SK-N-SH treated with all-trans-retinoic acid at 6 μM for 48 hours (cell line): ENCODE results near the gene DVL1.

Source experiments
- ATAC-seq: fragments of 200-7000 bp; cut with Tn5 transposase; 3 replicates; pipeline ENCODE4 v1.9.1; 2020; ENCODE audit warnings: mild to moderate bottlenecking, moderate library complexity
- ARNTL ChIP-seq: fragments of 450-650 bp; formaldehyde crosslinking; IDR thresholded peaks from 2 replicates; pipeline ENCODE4 v1.5.0; 2020; ENCODE audit warnings: low read depth, mild to moderate bottlenecking, moderate library complexity, borderline replicate concordance
- BACH2 ChIP-seq: fragments of 250-450 bp; sonication (Bioruptor Pico); IDR thresholded peaks from 2 replicates; pipeline ENCODE4 v1.9.0; 2021; ENCODE audit warnings: mild to moderate bottlenecking, borderline replicate concordance
- CSDC2 ChIP-seq: fragments of 250-450 bp; sonication (Bioruptor Pico); IDR thresholded peaks from 2 replicates; pipeline ENCODE4 v1.5.0; 2020; ENCODE audit warnings: mild to moderate bottlenecking, moderate library complexity
- ESRRG ChIP-seq: fragments of 250-450 bp; sonication (Bioruptor Pico); IDR thresholded peaks from 2 replicates; pipeline ENCODE4 v1.6.1; 2021; ENCODE audit warnings: mild to moderate bottlenecking
- GLIS3 ChIP-seq: fragments of 250-450 bp; sonication (Bioruptor Pico); IDR thresholded peaks from 2 replicates; pipeline ENCODE4 v1.5.0; 2020; ENCODE audit warnings: mild to moderate bottlenecking, moderate library complexity
- ISL1 ChIP-seq: fragments of 250-450 bp; sonication (Bioruptor Pico); IDR thresholded peaks from 2 replicates; pipeline ENCODE4 v2.1.2; 2022; ENCODE audit warnings: mild to moderate bottlenecking, moderate library complexity
- OSR1 ChIP-seq: fragments of 250-450 bp; sonication (Bioruptor Pico); IDR thresholded peaks from 2 replicates; pipeline ENCODE4 v1.8.0; 2022; ENCODE audit warnings: moderate library complexity, mild to moderate bottlenecking, inconsistent platforms
- PPARA ChIP-seq: fragments of 250-450 bp; sonication (Bioruptor Pico); IDR thresholded peaks from 2 replicates; pipeline ENCODE4 v1.5.0; 2020; ENCODE audit warnings: mild to moderate bottlenecking, borderline replicate concordance
- RARB ChIP-seq: fragments of 250-450 bp; sonication (Bioruptor Pico); IDR thresholded peaks from 2 replicates; pipeline ENCODE4 v1.8.0; 2021; ENCODE audit warnings: mild to moderate bottlenecking, moderate library complexity
- SNAI2 ChIP-seq: fragments of 250-450 bp; sonication (Bioruptor Pico); IDR thresholded peaks from 2 replicates; pipeline ENCODE4 v1.5.0; 2020; ENCODE audit warnings: mild to moderate bottlenecking, moderate library complexity
- TCF4 ChIP-seq: fragments of 250-450 bp; sonication (Bioruptor Pico); IDR thresholded peaks from 2 replicates; pipeline ENCODE4 v1.8.0; 2021; ENCODE audit warnings: mild to moderate bottlenecking, moderate library complexity, borderline replicate concordance
- TOX ChIP-seq: fragments of 250-450 bp; sonication (Bioruptor Pico); IDR thresholded peaks from 2 replicates; pipeline ENCODE4 v1.8.0; 2021; ENCODE audit warnings: mild to moderate bottlenecking, moderate library complexity, borderline replicate concordance
- ZC3H10 ChIP-seq: fragments of 250-450 bp; sonication (Bioruptor Pico); IDR thresholded peaks from 2 replicates; pipeline ENCODE4 v1.5.1; 2021; ENCODE audit warnings: mild to moderate bottlenecking, moderate library complexity
- ZFP3 ChIP-seq: fragments of 250-450 bp; sonication (Bioruptor Pico); IDR thresholded peaks from 2 replicates; pipeline ENCODE4 v1.5.0; 2020; ENCODE audit warnings: mild to moderate bottlenecking, moderate library complexity
- ZNF565 ChIP-seq: fragments of 450-650 bp; formaldehyde crosslinking; conservative IDR thresholded peaks from 2 replicates; pipeline ENCODE4 v1.5.0; 2020; ENCODE audit warnings: low read depth, mild to moderate bottlenecking, moderate library complexity
- ZNF8 ChIP-seq: fragments of 450-650 bp; formaldehyde crosslinking; IDR thresholded peaks from 2 replicates; pipeline ENCODE4 v1.5.0; 2020; ENCODE audit warnings: mild to moderate bottlenecking, moderate library complexity
- TF ChIP-seq, protein P1 (sequence below): fragments of 250-450 bp; sonication (Bioruptor Pico); IDR thresholded peaks from 2 replicates; pipeline ENCODE4 v1.8.0; 2020; ENCODE audit warnings: mild to moderate bottlenecking, moderate library complexity, borderline replicate concordance
- TF ChIP-seq, protein P2 (sequence below): fragments of 250-450 bp; sonication (Bioruptor Pico); IDR thresholded peaks from 2 replicates; pipeline ENCODE4 v1.8.0; 2021; ENCODE audit warnings: low read depth, mild to moderate bottlenecking, moderate library complexity, borderline replicate concordance
- TF ChIP-seq, protein P3 (sequence below): fragments of 250-450 bp; sonication (Bioruptor Pico); IDR thresholded peaks from 2 replicates; pipeline ENCODE4 v1.5.1; 2021; ENCODE audit warnings: mild to moderate bottlenecking, moderate library complexity
- TF ChIP-seq, protein P4 (sequence below): fragments of 250-450 bp; sonication (Bioruptor Pico); IDR thresholded peaks from 2 replicates; pipeline ENCODE4 v1.5.1; 2020; ENCODE audit warnings: low read depth, mild to moderate bottlenecking, moderate library complexity

DVL1 gene

DNA sequence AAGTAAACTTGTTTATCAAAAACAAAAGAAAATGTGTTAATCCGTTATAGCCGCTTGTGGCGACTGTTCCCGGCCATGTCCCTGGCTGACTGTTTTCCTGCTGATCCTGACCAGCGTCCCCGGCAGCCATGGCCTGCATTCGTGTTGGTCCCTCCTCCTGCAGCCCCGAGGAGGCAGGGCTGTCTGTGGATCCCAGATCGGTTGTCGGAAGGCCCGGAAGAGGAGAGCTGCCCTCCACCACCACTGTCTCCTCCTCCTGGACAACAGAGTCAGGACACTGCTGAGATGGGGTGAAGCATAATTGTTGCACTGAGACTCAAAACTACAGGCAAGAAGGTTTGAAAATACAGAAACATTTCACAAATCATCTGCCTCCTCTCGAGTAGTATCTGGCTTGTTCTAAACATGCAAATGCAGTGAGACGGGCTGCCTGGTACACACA is 12.8 kb upstream of the DVL1 start:
- ATAC-seq, result 0 out of 3 replicates have a peak, but pooled peaks have one; percentile 2
- TF ChIP-seq CSDC2 (CRISPR knock-in tag), result no peak
- no peak for TF ChIP-seq SNAI2 (CRISPR knock-in tag)
- TF ChIP-seq TCF4 (CRISPR knock-in tag), result no peak
- TF ChIP-seq, protein P1, sequence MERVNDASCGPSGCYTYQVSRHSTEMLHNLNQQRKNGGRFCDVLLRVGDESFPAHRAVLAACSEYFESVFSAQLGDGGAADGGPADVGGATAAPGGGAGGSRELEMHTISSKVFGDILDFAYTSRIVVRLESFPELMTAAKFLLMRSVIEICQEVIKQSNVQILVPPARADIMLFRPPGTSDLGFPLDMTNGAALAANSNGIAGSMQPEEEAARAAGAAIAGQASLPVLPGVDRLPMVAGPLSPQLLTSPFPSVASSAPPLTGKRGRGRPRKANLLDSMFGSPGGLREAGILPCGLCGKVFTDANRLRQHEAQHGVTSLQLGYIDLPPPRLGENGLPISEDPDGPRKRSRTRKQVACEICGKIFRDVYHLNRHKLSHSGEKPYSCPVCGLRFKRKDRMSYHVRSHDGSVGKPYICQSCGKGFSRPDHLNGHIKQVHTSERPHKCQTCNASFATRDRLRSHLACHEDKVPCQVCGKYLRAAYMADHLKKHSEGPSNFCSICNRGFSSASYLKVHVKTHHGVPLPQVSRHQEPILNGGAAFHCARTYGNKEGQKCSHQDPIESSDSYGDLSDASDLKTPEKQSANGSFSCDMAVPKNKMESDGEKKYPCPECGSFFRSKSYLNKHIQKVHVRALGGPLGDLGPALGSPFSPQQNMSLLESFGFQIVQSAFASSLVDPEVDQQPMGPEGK, result no peak
- TF ChIP-seq ISL1 (CRISPR knock-in tag), result no peak
- TF ChIP-seq, protein P2, sequence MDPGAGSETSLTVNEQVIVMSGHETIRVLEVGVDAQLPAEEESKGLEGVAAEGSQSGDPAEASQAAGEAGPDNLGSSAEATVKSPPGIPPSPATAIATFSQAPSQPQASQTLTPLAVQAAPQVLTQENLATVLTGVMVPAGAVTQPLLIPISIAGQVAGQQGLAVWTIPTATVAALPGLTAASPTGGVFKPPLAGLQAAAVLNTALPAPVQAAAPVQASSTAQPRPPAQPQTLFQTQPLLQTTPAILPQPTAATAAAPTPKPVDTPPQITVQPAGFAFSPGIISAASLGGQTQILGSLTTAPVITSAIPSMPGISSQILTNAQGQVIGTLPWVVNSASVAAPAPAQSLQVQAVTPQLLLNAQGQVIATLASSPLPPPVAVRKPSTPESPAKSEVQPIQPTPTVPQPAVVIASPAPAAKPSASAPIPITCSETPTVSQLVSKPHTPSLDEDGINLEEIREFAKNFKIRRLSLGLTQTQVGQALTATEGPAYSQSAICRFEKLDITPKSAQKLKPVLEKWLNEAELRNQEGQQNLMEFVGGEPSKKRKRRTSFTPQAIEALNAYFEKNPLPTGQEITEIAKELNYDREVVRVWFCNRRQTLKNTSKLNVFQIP (CRISPR knock-in tag), result no peak
- TF ChIP-seq RARB (CRISPR knock-in tag), result no peak
- TF ChIP-seq, protein P3, sequence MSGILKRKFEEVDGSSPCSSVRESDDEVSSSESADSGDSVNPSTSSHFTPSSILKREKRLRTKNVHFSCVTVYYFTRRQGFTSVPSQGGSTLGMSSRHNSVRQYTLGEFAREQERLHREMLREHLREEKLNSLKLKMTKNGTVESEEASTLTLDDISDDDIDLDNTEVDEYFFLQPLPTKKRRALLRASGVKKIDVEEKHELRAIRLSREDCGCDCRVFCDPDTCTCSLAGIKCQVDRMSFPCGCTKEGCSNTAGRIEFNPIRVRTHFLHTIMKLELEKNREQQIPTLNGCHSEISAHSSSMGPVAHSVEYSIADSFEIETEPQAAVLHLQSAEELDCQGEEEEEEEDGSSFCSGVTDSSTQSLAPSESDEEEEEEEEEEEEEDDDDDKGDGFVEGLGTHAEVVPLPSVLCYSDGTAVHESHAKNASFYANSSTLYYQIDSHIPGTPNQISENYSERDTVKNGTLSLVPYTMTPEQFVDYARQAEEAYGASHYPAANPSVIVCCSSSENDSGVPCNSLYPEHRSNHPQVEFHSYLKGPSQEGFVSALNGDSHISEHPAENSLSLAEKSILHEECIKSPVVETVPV (CRISPR knock-in tag), result no peak
- TF ChIP-seq TOX (CRISPR knock-in tag), result no peak
- TF ChIP-seq PPARA (CRISPR knock-in tag), result no peak
- no peak for TF ChIP-seq ARNTL (CRISPR knock-in tag)
- no peak for TF ChIP-seq ZNF8
- TF ChIP-seq GLIS3 (CRISPR knock-in tag), result no peak
- no peak for TF ChIP-seq ZNF565 (CRISPR knock-in tag)
- TF ChIP-seq BACH2 (CRISPR knock-in tag), result no peak
- no peak for TF ChIP-seq ESRRG (CRISPR knock-in tag)
- TF ChIP-seq OSR1, result no peak
- TF ChIP-seq, protein P4, sequence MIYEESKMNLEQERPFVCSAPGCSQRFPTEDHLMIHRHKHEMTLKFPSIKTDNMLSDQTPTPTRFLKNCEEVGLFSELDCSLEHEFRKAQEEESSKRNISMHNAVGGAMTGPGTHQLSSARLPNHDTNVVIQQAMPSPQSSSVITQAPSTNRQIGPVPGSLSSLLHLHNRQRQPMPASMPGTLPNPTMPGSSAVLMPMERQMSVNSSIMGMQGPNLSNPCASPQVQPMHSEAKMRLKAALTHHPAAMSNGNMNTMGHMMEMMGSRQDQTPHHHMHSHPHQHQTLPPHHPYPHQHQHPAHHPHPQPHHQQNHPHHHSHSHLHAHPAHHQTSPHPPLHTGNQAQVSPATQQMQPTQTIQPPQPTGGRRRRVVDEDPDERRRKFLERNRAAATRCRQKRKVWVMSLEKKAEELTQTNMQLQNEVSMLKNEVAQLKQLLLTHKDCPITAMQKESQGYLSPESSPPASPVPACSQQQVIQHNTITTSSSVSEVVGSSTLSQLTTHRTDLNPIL (CRISPR knock-in tag), result no peak

DNA sequence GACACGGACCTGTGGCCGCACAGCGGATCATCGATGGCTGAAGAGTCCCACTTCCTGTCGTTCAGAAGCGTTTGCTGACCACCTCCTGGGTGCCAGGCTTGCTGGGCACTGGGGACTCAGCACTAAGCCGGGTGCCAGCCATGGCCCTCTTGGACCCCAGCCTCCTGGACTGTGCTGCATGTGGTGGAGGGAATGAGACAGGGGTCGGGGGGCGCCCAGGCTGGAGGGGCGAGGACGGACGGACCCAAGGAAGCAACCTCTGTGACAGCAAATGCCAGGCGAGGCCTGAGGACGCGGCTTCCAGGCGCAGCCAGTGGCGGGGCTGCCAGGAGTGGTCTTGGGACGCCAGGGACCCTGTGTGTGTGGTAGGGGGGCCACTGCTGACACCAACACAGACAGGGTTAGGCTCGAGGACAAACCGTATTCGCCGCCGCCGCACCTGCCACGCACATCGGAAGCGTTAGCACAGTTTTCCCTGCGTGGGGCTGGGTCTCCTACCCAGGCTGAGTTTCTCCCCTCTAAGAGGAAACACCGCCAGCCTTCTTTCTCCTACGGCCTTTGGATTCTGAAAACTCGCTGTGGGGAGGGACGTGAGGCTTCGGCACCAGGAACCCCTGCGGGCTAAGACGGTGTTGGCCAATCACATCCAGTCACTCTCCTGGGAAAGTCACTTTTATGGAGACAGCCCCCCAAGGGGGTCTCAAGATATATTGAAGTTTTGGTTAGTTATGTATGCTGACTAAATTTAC is 12.2 kb upstream of the DVL1 start:
- TF ChIP-seq ZNF565 (CRISPR knock-in tag), result no peak
- TF ChIP-seq CSDC2 (CRISPR knock-in tag), result no peak
- TF ChIP-seq TOX (CRISPR knock-in tag), result no peak
- TF ChIP-seq, protein P2 (CRISPR knock-in tag), result no peak
- TF ChIP-seq, protein P3 (CRISPR knock-in tag), result no peak
- no peak for TF ChIP-seq ISL1 (CRISPR knock-in tag)
- no peak for TF ChIP-seq ZC3H10 (CRISPR knock-in tag)
- no peak for TF ChIP-seq ZFP3 (CRISPR knock-in tag)
- ATAC-seq, result no peak
